ENCODE measurements around the gene TMEM235.

DNA sequence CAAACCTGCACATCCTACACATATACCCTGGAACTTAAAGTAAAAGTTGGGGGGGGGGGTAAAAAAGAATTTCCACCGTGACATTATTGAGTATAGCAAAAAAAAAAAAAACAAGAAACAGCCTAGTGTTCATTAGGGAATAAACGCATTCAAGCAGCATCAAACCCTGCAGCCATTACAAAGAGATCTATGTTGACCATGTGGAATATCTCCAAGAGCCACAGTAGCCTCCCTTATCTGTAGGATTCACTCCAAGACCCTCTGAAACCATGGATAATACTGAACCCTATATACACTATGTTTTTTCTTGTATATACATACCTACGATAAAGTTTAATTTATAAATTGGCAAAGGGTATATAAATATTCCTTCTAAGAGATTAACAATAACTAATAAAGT lies 22.9 kb upstream of the TMEM235 start:
- TF ChIP-seq POLR2AphosphoS5 (IDR thresholded peaks at IDR 0.05; ENCODE audit: borderline replicate concordance, low read depth, low read length), result no peak
- TF ChIP-seq EZH2 (IDR thresholded peaks at IDR 0.05), result no peak
- TF ChIP-seq FOXP2 (optimal IDR thresholded peaks at IDR 0.05; ENCODE audit: control extremely low read depth, extremely low read length, insufficient read depth), result no peak

Data from SK-N-MC (cell line).